HepG2 (cell line): ENCODE results near the gene TOM1L2. TPM values are rescaled to one million over a fixed set of nuclear protein-coding genes. Genes with fewer than 3 reads are reported as not detected.

Source experiments
- CAMTA2 ChIP-seq: sonication (generic); formaldehyde crosslinking; IDR thresholded peaks from 2 replicates; pipeline ENCODE4 v1.4.0; 2020; ENCODE audit warnings: mild to moderate bottlenecking, missing genetic modification reagents, borderline replicate concordance
- CCAR2 ChIP-seq: fragments of 200-400 bp; formaldehyde crosslinking; optimal IDR thresholded peaks from 2 replicates; pipeline ENCODE3; 2018; ENCODE audit warnings: low read depth, mild to moderate bottlenecking, low read length, moderate library complexity
- CSRNP1 ChIP-seq: sonication (generic); formaldehyde crosslinking; IDR thresholded peaks from 2 replicates; pipeline ENCODE4 v1.8.1; 2023; ENCODE audit warnings: mild to moderate bottlenecking, missing genetic modification reagents
- FOXO1 ChIP-seq: sonication (generic); formaldehyde crosslinking; IDR thresholded peaks from 2 replicates; pipeline ENCODE4 v1.4.0; 2020; ENCODE audit warnings: missing genetic modification reagents
- HES4 ChIP-seq: sonication (generic); formaldehyde crosslinking; IDR thresholded peaks from 2 replicates; pipeline ENCODE4 v1.9.0; 2021; ENCODE audit warnings: mild to moderate bottlenecking, missing genetic modification reagents, borderline replicate concordance
- ISL2 ChIP-seq: sonication (generic); formaldehyde crosslinking; IDR thresholded peaks from 2 replicates; pipeline ENCODE4 v1.5.0; 2020; ENCODE audit warnings: missing genetic modification reagents
- KLF9 ChIP-seq: IDR thresholded peaks from 2 replicates; pipeline ENCODE4 v1.6.1; 2016; ENCODE audit warnings: low read depth
- MLXIP ChIP-seq: sonication (generic); formaldehyde crosslinking; IDR thresholded peaks from 2 replicates; pipeline ENCODE4 v1.9.0; 2021; ENCODE audit warnings: missing genetic modification reagents, borderline replicate concordance
- POLR2G ChIP-seq: fragments of 200-400 bp; formaldehyde crosslinking; IDR thresholded peaks from 2 replicates; pipeline ENCODE4 v1.6.1; 2018; ENCODE audit warnings: mild to moderate bottlenecking, low read depth, low read length, moderate library complexity
- RBM22 ChIP-seq: fragments of 200-400 bp; formaldehyde crosslinking; optimal IDR thresholded peaks from 2 replicates; pipeline ENCODE3; 2017; ENCODE audit warnings: mild to moderate bottlenecking, low read length, moderate library complexity
- SKI ChIP-seq: fragments of 450-650 bp; IDR thresholded peaks from one replicate; pipeline ENCODE4 v1.6.1; 2018; ENCODE audit warnings: mild to moderate bottlenecking; ENCODE audit not compliant: partially characterized antibody
- SKIL ChIP-seq: sonication (generic); formaldehyde crosslinking; IDR thresholded peaks from 2 replicates; pipeline ENCODE4 v1.8.0; 2022; ENCODE audit warnings: missing genetic modification reagents, mild to moderate bottlenecking, moderate library complexity, borderline replicate concordance
- SOX5 ChIP-seq: IDR thresholded peaks from 2 replicates; pipeline ENCODE4 v1.6.1; 2016; ENCODE audit warnings: borderline replicate concordance
- TARDBP ChIP-seq: sonication (generic); formaldehyde crosslinking; IDR thresholded peaks from 2 replicates; pipeline ENCODE4 v1.8.0; 2022; ENCODE audit warnings: mild to moderate bottlenecking, missing genetic modification reagents
- ZBTB7B ChIP-seq: sonication (generic); formaldehyde crosslinking; IDR thresholded peaks from 2 replicates; pipeline ENCODE4 v1.4.0; 2020; ENCODE audit warnings: missing genetic modification reagents
- ZFP91 ChIP-seq: sonication (generic); formaldehyde crosslinking; IDR thresholded peaks from 2 replicates; pipeline ENCODE4 v1.9.0; 2022; ENCODE audit warnings: missing genetic modification reagents, mild to moderate bottlenecking, borderline replicate concordance
- ZNF124 ChIP-seq: sonication (generic); formaldehyde crosslinking; IDR thresholded peaks from 2 replicates; pipeline ENCODE4 v1.4.0; 2020; ENCODE audit warnings: missing genetic modification reagents
- ZNF232 ChIP-seq: sonication (generic); formaldehyde crosslinking; IDR thresholded peaks from 2 replicates; pipeline ENCODE4 v1.4.0; 2020; ENCODE audit warnings: missing genetic modification reagents, borderline replicate concordance
- ZNF556 ChIP-seq: sonication (generic); formaldehyde crosslinking; IDR thresholded peaks from 2 replicates; pipeline ENCODE4 v1.4.0; 2020; ENCODE audit warnings: mild to moderate bottlenecking, missing genetic modification reagents, borderline replicate concordance
- ZNF709 ChIP-seq: sonication (generic); formaldehyde crosslinking; IDR thresholded peaks from 2 replicates; pipeline ENCODE4 v1.5.0; 2020; ENCODE audit warnings: mild to moderate bottlenecking, missing genetic modification reagents
- ZNF737 ChIP-seq: sonication (generic); formaldehyde crosslinking; IDR thresholded peaks from 2 replicates; pipeline ENCODE4 v1.5.0; 2020; ENCODE audit warnings: missing genetic modification reagents, mild to moderate bottlenecking, borderline replicate concordance
- ZSCAN31 ChIP-seq: sonication (generic); formaldehyde crosslinking; IDR thresholded peaks from 2 replicates; pipeline ENCODE4 v1.5.0; 2020; ENCODE audit warnings: low read depth, mild to moderate bottlenecking, missing genetic modification reagents
- polyA plus RNA-seq, 8 experiments: library from polyadenylated mRNA; depleted of rRNA in 3 of 8; stranded (reverse) in 7 of 8; unstranded in 1 of 8; fragments of >200 nt; fragmentation: Illumina TruSeq in 4 of 8; extraction: Trizol in 4 of 8; gene quantifications; 2 replicates each; pipeline versions ENCODE4 v1.2.1 to v1.2.3, GENCODE V29; 2011 to 2016; ENCODE audit warnings: low read depth in 4 of 8, missing spikeins in 1 of 8, mixed read lengths in 1 of 8; ENCODE audit not compliant: insufficient read depth in 1 of 8
- total RNA-seq, 5 experiments: library from RNA; depleted of rRNA; stranded (reverse); fragments of >200 nt; fragmentation: Illumina TruSeq; extraction: Trizol; gene quantifications; 2 replicates each; pipeline ENCODE4 v1.2.3, GENCODE V29; 2016; ENCODE audit warnings: low read depth in 1 of 5

The TOM1L2 gene
- total and polyA plus RNA-seq, 2 of the 13 experiments (the other 11 are each of a cell fraction or from before 2014, with no cell fraction given), result 4.7 to 7.4 TPM

- TF ChIP-seq MLXIP (peak; percentile 61; the same call in 1 of the 2 replicates), ZNF556 (peak; percentile 25; the same call in 1 of the 2 replicates), CCAR2 (no peak), FOXO1 (0 out of 2 replicates have a peak, but pooled peaks have one; percentile 55), TARDBP (CRISPR knock-in tag) (peak; percentile 58; the same call in 1 of the 2 replicates), ZNF737 (CRISPR knock-in tag) (no peak), ZNF709 (peak; percentile 30; the same call in 1 of the 2 replicates), ZBTB7B (CRISPR knock-in tag) (peak; percentile 71), SKI (peak; percentile 90), ZFP91 (peak; percentile 77; the same call in 1 of the 2 replicates), POLR2G (peak; percentile 96), KLF9 (no peak), ZNF232 (CRISPR knock-in tag) (no peak; the same call in none of the 2 replicates), RBM22 (peak; percentile 41), HES4 (CRISPR knock-in tag) (peak; percentile 90), ISL2 (CRISPR knock-in tag) (peak; percentile 74), CAMTA2 (CRISPR knock-in tag) (peak; percentile 86), CSRNP1 (CRISPR knock-in tag) (0 out of 2 replicates have a peak, but pooled peaks have one; percentile 28), SKIL (CRISPR knock-in tag) (peak; percentile 95), ZNF124 (no peak; the same call in 1 of the 2 replicates), SOX5 (CRISPR knock-in tag) (peak; percentile 55; the same call in 1 of the 2 replicates), ZSCAN31 (no peak; the same call in 1 of the 2 replicates)
Observed at GRCh38 chr17:17836250-17836817, 135.9 kb downstream of the TOM1L2 start (continued).
